ENCODE results near the gene ATG7.

- TF ChIP-seq CTCF (IDR thresholded peaks at IDR 0.05), result no peak
- TF ChIP-seq EP300 (IDR thresholded peaks at IDR 0.05), result no peak
Observed at GRCh38 chr3:11411956-11412355, 139.8 kb downstream of the ATG7 start.
